GM12874 (cell line): ENCODE results near the gene TEX29.

Experiments
- CTCF ChIP-seq: IDR thresholded peaks from 2 replicates; pipeline ENCODE4 v1.5.1; 2011; ENCODE audit warnings: low read depth, mild to moderate bottlenecking, control low read depth, low read length, moderate library complexity; ENCODE audit not compliant: insufficient read depth

Gene TEX29

GRCh38 chr13:111360452-111360851, 40.0 kb downstream of the TEX29 start:
- no peak for TF ChIP-seq CTCF

GRCh38 chr13:111361046-111361872, 40.8 kb downstream of the TEX29 start:
- TF ChIP-seq CTCF, result no peak

- TF ChIP-seq CTCF, result no peak
These were observed 41.6 kb downstream of the TEX29 start for GRCh38 chr13:111361873-111362648.

GRCh38 chr13:111363121-111363520, 42.7 kb downstream of the TEX29 start:
- TF ChIP-seq CTCF, result no peak

- TF ChIP-seq CTCF, result no peak
These were observed 43.1 kb downstream of the TEX29 start for GRCh38 chr13:111363591-111363990.

- TF ChIP-seq CTCF, result no peak
These were observed 44.9 kb downstream of the TEX29 start for GRCh38 chr13:111365149-111366005.

- no peak for TF ChIP-seq CTCF
These were observed 46.9 kb downstream of the TEX29 start for GRCh38 chr13:111367340-111367739.
